Testis (tissue), 3 donors: Measurements from ENCODE around the gene HEATR5A. TPM values are rescaled to one million over a fixed set of nuclear protein-coding genes. Genes with fewer than 3 reads are reported as not detected.

Experiments used
- DNase-seq: peaks from one replicate; pipeline ENCODE4 v3.0.0-alpha.2; 2019
- H3K27ac ChIP-seq, 2 donors: fragments of 200-600 bp; sonication (generic); one replicate each; pipeline ENCODE4 v1.5.1; 2019
- H3K27me3 ChIP-seq: fragments of 200-600 bp; sonication (generic); one replicate; pipeline ENCODE4 v1.5.1; 2019
- H3K36me3 ChIP-seq: fragments of 200-600 bp; sonication (generic); one replicate; pipeline ENCODE4 v1.5.1; 2017; ENCODE audit warnings: low read depth; ENCODE audit errors: missing control alignments
- H3K4me1 ChIP-seq: fragments of 200-600 bp; sonication (generic); one replicate; pipeline ENCODE4 v1.5.1; 2019
- H3K4me3 ChIP-seq, 2 donors: fragments of 200-600 bp; sonication (generic); one replicate each; pipeline ENCODE4 v1.5.1; 2017 to 2019
- H3K9me3 ChIP-seq: fragments of 200-600 bp; sonication (generic); one replicate; pipeline ENCODE4 v1.5.1; 2017
- POLR2A ChIP-seq: fragments of 450-650 bp; IDR thresholded peaks from one replicate; pipeline ENCODE4 v1.6.1; 2017; ENCODE audit warnings: antibody characterized with exemption, mild to moderate bottlenecking, moderate library complexity
- WGBS, 2 donors: methylation state at CpG; one replicate each; pipeline ENCODE4 v1.1.5; 2018; 5-methylcytosine and 5-hydroxymethylcytosine counted together
- intact Hi-C: fragments of 100-400 bp; cut with DNase I; formaldehyde crosslinking; loops from one replicate; pipeline ENCODE4 v1.15.1; 2023; ENCODE audit warnings: low total_unique reads
- polyA plus RNA-seq: library from polyadenylated mRNA; stranded (reverse); fragments of 350-450 nt; fragmentation: Illumina TruSeq; extraction: RNeasy Lipid Tissue Mini Kit (QIAGEN cat#74804); gene quantifications from one replicate; pipeline ENCODE4 v1.2.3, GENCODE V29; 2014; ENCODE audit warnings: low read depth, low replicate concordance; ENCODE audit not compliant: insufficient read depth
- total RNA-seq, 2 donors: library from RNA; depleted of rRNA; stranded (reverse); fragments of >200 nt; gene quantifications; one replicate each; pipeline ENCODE4 v1.2.3, GENCODE V29; 2016
- TF ChIP-seq, protein P1 (sequence below), 3 experiments: fragments of 450-650 bp in 2 of 3; fragments of 200-600 bp in 1 of 3; sonication (generic) in 1 of 3; IDR thresholded peaks; one replicate each; pipeline ENCODE4 v1.5.1; 2016 to 2019; ENCODE audit warnings: antibody characterized with exemption in 3 of 3, mild to moderate bottlenecking in 2 of 3, moderate library complexity in 1 of 3

The HEATR5A gene
- total and polyA plus RNA-seq, 3 donors from 2014 or later: 19.6 to 39.8 (median 33.0) TPM

DNA sequence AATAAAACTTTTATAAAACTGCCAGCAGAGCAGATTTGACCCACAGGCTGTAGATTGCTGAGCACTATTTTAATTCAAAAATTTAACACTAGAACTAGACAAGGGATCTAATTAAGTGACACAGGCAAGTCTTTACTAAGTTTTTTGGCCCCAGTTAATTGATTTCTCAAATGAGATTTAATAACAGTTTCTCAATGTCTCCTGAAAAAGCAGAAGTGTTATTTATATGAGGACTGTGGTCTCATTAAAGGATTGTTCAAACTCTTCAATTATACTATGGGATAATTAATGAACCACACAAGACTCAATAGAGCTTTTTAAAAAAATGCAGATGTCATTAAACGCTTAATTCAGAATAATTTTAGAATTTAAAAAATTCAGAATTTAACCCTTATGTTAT lies 1.9 kb downstream of the HEATR5A start:
- no peak for DNase-seq
- WGBS, 2 donors: 35 to 43% methylated on average over 1 of the region's 1 CpG
- peak overlapping the region in 1 of 2 donors; percentile 91 for H3K27ac ChIP-seq
- intact Hi-C loops: no loop called here
- H3K27me3 ChIP-seq: no peaks in the 10 kb centered on the region
- H3K36me3 ChIP-seq: no peaks in the 10 kb centered on the region
- no peak overlapping the region for H3K4me3 ChIP-seq
- H3K4me1 ChIP-seq: peaks cover 6% of the 10 kb centered on the region
- TF ChIP-seq POLR2A: no peak
- TF ChIP-seq, protein P1, sequence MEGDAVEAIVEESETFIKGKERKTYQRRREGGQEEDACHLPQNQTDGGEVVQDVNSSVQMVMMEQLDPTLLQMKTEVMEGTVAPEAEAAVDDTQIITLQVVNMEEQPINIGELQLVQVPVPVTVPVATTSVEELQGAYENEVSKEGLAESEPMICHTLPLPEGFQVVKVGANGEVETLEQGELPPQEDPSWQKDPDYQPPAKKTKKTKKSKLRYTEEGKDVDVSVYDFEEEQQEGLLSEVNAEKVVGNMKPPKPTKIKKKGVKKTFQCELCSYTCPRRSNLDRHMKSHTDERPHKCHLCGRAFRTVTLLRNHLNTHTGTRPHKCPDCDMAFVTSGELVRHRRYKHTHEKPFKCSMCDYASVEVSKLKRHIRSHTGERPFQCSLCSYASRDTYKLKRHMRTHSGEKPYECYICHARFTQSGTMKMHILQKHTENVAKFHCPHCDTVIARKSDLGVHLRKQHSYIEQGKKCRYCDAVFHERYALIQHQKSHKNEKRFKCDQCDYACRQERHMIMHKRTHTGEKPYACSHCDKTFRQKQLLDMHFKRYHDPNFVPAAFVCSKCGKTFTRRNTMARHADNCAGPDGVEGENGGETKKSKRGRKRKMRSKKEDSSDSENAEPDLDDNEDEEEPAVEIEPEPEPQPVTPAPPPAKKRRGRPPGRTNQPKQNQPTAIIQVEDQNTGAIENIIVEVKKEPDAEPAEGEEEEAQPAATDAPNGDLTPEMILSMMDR (IDR thresholded peaks at IDR 0.05): no peak
- no peaks in the 10 kb centered on the region for H3K9me3 ChIP-seq

DNA sequence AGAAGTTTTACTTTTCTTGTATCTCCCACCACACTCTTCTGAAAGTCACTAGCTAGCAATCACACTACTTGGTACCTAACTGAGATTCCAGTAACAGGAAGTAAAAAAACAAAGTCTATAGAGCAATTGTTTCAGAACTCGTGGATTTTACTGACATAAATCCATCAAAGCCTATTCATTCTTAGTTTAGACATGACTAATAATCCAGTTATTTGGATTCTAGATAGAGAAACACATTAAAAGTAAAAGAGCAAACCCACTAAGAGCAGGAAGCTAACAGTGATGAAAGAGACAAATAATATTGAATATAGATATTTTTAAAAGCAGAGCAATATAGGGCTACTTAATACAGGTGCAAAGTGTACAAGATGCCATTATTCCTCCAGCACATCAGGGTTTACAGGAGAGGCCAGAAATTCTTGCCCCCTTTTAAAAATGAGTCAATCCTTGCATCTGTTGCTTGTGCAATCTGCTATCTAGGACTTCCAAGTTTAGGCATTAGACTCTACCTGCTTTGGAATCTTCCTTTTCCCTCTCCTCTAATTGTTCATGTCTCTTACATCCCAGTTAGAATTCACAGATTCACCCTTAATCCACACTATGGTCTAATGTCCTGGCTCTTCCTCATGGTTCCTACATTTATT lies 6.0 kb downstream of the HEATR5A start:
- TF ChIP-seq, protein P1 (IDR thresholded peaks at IDR 0.05): no peak
- no peak for TF ChIP-seq POLR2A
- peaks cover 6% of the 10 kb centered on the region for H3K4me1 ChIP-seq
- 38 to 63% methylated on average over 1 of the region's 1 CpG for WGBS, 2 donors

DNA sequence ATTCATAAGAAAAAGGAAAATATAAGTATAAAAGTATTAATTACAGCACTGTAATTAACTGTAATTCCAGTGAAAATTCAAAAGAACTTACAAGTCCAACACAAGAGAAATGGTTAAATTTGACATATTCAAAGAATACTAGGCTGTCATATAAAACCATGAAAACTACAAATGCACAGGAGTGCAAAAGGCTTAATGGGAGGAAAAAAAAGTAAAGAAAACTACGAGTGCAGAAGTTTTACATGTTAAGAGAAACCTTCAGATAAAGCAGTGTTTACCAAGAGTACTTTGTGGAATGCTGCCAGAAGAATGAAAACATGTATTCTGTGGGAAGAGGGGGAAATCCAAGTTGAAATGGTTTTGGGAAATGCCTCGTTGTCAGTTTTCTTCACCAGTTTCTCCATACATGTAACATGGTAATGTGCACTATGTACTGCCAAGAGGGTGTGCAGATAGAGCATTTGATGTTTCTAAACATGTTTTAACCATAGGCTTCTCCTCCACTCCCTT lies 9.1 kb downstream of the HEATR5A start:
- TF ChIP-seq POLR2A: no peak
- TF ChIP-seq, protein P1 (IDR thresholded peaks at IDR 0.05): no peak
- Histone ChIP-seq H3K4me1 (no peaks in the 10 kb centered on the region), H3K9me3 (no peaks in the 10 kb centered on the region), H3K27ac (no peak overlapping the region), H3K36me3 (no peaks in the 10 kb centered on the region), H3K27me3 (no peaks in the 10 kb centered on the region), H3K4me3 (no peak overlapping the region)
- intact Hi-C loops: no loop called here
- DNase-seq: no peak
- 18 to 33% methylated on average over 2 of the region's 2 CpGs for WGBS, 2 donors

More for the DNA sequence above, 6.0 kb downstream of the HEATR5A start:
- H3K4me3 ChIP-seq: no peak overlapping the region
- intact Hi-C loops: no loop called here
- H3K9me3 ChIP-seq: no peaks in the 10 kb centered on the region
- DNase-seq: no peak
- no peaks in the 10 kb centered on the region for H3K36me3 ChIP-seq
- no peaks in the 10 kb centered on the region for H3K27me3 ChIP-seq
- no peak overlapping the region for H3K27ac ChIP-seq

DNA sequence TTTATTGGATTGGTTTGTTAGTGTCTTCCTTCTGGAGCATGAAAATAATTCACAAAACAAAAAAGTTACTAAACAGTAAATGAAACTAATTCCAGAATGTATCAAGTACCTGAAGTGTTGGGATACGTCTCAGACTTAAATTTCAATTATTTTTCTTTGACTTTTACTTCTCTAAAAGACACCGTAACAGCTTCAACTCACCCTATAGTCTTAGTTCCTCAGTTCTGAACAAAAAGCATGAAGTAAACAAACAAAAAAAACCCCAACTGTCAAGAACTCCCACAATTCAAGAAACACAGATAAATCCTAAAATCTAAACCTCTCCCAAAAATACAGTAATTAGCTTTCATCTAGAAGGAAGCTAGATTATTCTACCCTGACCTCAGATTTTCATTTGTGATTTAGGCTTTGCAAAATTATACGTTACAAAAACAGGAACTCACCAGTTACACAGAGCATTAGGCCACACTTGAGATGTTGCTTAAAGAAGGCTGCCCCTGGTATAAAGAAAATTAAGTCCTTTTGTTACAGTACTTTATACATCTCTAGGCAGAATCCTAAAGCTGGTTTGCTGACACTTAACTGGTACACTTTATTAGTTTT lies 10.2 kb downstream of the HEATR5A start:
- 79 to 88% methylated on average over 3 of the region's 3 CpGs for WGBS, 2 donors

More for the DNA sequence above, 10.2 kb downstream of the HEATR5A start:
- intact Hi-C loops: no loop called here
- no peaks in the 10 kb centered on the region for H3K9me3 ChIP-seq
- no peak overlapping the region for H3K27ac ChIP-seq
- TF ChIP-seq POLR2A: no peak
- TF ChIP-seq, protein P1 (IDR thresholded peaks at IDR 0.05): no peak
- H3K36me3 ChIP-seq: no peaks in the 10 kb centered on the region
- H3K4me1 ChIP-seq: no peaks in the 10 kb centered on the region
- no peaks in the 10 kb centered on the region for H3K27me3 ChIP-seq
- no peak overlapping the region for H3K4me3 ChIP-seq
- DNase-seq: no peak
